K562 (cell line): ENCODE measurements around the gene PHF20. TPM values are rescaled to one million over a fixed set of nuclear protein-coding genes. Genes with fewer than 3 reads are reported as not detected.

Experiments
- ARID3B ChIP-seq: fragments of 250-450 bp; sonication (Bioruptor Pico); IDR thresholded peaks from 2 replicates; pipeline ENCODE4 v1.4.0; 2020; ENCODE audit warnings: borderline replicate concordance
- ATF1 ChIP-seq, 2 experiments: fragments of 450-650 bp in 1 of 2; IDR thresholded peaks; 2 replicates each; pipeline ENCODE4 v1.6.1; 2016; ENCODE audit warnings: missing compliant biosample characterization in 1 of 2, missing genetic modification characterization in 1 of 2
- EP300 ChIP-seq: IDR thresholded peaks from 2 replicates; pipeline ENCODE4 v1.6.1; 2012; ENCODE audit warnings: low read length, improper control_type of control experiment
- LCOR ChIP-seq: sonication (generic); formaldehyde crosslinking; IDR thresholded peaks from 2 replicates; pipeline ENCODE4 v1.8.0; 2022; ENCODE audit warnings: mild to moderate bottlenecking, missing genetic modification reagents
- LEF1 ChIP-seq: fragments of 450-650 bp; IDR thresholded peaks from 2 replicates; pipeline ENCODE4 v1.6.1; 2016; ENCODE audit warnings: mild to moderate bottlenecking
- SAFB2 ChIP-seq: fragments of 200-400 bp; formaldehyde crosslinking; IDR thresholded peaks from 2 replicates; pipeline ENCODE4 v1.6.1; 2018; ENCODE audit warnings: borderline replicate concordance, low read length, low read depth, moderate library complexity; ENCODE audit not compliant: severe bottlenecking
- ZBTB26 ChIP-seq: fragments of 450-650 bp; formaldehyde crosslinking; IDR thresholded peaks from 2 replicates; pipeline ENCODE4 v1.4.0; 2022; ENCODE audit warnings: missing genetic modification characterization
- polyA plus RNA-seq, 8 experiments: library from polyadenylated mRNA; depleted of rRNA in 4 of 8; stranded (reverse) in 5 of 8; unstranded in 3 of 8; fragments of >200 nt; fragmentation: Nextera tagmentation in 2 of 8; fragmentation: Illumina TruSeq in 1 of 8; extraction: Ambion mirVana in 2 of 8; extraction: Trizol in 1 of 8; gene quantifications; 2 replicates each; pipeline versions ENCODE4 v1.2.1 to v1.2.3, GENCODE V29; 2011 to 2014; ENCODE audit warnings: inconsistent platforms in 1 of 8, missing spikeins in 1 of 8
- total RNA-seq, 7 experiments: library from RNA; depleted of rRNA in 6 of 7; stranded (reverse); fragments of >200 nt in 6 of 7; fragmentation: Illumina TruSeq in 2 of 7; extraction: Trizol in 2 of 7; gene quantifications; 2 replicates each; pipeline versions ENCODE4 v1.2.1 to v1.2.3, GENCODE V29; 2011 to 2021; ENCODE audit warnings: low replicate concordance in 1 of 7
- TF ChIP-seq, protein P1 (sequence below): fragments of 200-800 bp; sonication (Bioruptor generic); IDR thresholded peaks from 2 replicates; pipeline ENCODE4 v1.6.1; 2016; ENCODE audit warnings: missing genetic modification characterization, missing compliant biosample characterization

Gene PHF20
- total and polyA plus RNA-seq, 9 of the 15 experiments (the other 6 are each of a cell fraction or from before 2014, with no cell fraction given) = 49.9 to 196 (median 70.7) TPM

DNA sequence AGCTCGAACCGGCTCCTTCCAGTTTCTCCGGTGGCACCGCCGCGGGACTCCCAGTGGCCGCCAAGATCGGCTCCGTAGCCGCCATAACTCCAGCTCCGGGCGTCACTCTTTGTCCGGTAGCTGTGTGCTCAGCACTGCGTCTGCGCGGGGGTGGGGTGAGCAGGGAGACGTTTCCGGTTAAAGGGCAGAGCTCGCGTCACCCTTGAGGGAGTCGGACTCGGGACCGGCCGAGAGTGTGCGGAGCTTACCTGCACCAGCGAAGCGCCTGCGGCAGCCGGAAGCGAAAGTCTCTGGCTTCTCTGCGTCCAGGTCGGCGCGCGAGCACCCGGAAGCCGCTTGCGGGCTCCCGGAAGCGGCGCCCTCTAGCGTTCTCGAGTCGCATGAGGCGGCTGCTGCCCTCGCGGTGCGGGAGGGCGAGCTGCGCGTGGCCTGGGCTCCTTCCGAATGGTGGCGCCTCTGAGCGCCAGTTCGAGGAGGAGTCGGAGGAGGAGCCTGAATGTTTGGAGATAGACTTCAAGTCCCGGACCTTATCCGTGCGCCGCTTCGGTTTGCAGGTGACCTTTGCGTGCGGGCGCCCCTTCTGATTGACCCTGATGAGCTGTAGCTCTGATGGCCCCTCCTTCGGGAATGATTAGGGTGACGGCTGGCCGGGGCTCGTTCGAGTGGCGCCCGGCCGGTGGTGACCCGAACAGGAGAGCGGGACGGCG, 182.5 kb downstream of the PHF20 start, which contains the start of gene SCAND1 (continued):
- TF ChIP-seq SAFB2 = no peak
- peak; percentile 51; the same call in 1 of the 2 replicates for TF ChIP-seq LEF1
- TF ChIP-seq ARID3B (CRISPR knock-in tag) = no peak
- TF ChIP-seq, protein P1, sequence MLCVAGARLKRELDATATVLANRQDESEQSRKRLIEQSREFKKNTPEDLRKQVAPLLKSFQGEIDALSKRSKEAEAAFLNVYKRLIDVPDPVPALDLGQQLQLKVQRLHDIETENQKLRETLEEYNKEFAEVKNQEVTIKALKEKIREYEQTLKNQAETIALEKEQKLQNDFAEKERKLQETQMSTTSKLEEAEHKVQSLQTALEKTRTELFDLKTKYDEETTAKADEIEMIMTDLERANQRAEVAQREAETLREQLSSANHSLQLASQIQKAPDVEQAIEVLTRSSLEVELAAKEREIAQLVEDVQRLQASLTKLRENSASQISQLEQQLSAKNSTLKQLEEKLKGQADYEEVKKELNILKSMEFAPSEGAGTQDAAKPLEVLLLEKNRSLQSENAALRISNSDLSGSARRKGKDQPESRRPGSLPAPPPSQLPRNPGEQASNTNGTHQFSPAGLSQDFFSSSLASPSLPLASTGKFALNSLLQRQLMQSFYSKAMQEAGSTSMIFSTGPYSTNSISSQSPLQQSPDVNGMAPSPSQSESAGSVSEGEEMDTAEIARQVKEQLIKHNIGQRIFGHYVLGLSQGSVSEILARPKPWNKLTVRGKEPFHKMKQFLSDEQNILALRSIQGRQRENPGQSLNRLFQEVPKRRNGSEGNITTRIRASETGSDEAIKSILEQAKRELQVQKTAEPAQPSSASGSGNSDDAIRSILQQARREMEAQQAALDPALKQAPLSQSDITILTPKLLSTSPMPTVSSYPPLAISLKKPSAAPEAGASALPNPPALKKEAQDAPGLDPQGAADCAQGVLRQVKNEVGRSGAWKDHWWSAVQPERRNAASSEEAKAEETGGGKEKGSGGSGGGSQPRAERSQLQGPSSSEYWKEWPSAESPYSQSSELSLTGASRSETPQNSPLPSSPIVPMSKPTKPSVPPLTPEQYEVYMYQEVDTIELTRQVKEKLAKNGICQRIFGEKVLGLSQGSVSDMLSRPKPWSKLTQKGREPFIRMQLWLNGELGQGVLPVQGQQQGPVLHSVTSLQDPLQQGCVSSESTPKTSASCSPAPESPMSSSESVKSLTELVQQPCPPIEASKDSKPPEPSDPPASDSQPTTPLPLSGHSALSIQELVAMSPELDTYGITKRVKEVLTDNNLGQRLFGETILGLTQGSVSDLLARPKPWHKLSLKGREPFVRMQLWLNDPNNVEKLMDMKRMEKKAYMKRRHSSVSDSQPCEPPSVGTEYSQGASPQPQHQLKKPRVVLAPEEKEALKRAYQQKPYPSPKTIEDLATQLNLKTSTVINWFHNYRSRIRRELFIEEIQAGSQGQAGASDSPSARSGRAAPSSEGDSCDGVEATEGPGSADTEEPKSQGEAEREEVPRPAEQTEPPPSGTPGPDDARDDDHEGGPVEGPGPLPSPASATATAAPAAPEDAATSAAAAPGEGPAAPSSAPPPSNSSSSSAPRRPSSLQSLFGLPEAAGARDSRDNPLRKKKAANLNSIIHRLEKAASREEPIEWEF (CRISPR knock-in tag) = no peak
- TF ChIP-seq ATF1 (CRISPR knock-in tag; IDR thresholded peaks at IDR 0.05) = no peak; the same call in 1 of the 2 replicates
- TF ChIP-seq ATF1 (tag; IDR thresholded peaks at IDR 0.05) = peak; percentile 88
- TF ChIP-seq EP300 = peak; percentile 19
- TF ChIP-seq ZBTB26 (CRISPR knock-in tag) = 0 out of 2 replicates have a peak, but pooled peaks have one; percentile 46
- peak; percentile 98 for TF ChIP-seq LCOR (CRISPR knock-in tag)
